T-helper 22 cell (primary cell): ENCODE results near the gene PCDHGA1.

Source experiments
- DNase-seq: peaks from one replicate; pipeline ENCODE4 v3.0.0-alpha.2; 2020; ENCODE audit warnings: low read depth

PCDHGA1 gene

DNA sequence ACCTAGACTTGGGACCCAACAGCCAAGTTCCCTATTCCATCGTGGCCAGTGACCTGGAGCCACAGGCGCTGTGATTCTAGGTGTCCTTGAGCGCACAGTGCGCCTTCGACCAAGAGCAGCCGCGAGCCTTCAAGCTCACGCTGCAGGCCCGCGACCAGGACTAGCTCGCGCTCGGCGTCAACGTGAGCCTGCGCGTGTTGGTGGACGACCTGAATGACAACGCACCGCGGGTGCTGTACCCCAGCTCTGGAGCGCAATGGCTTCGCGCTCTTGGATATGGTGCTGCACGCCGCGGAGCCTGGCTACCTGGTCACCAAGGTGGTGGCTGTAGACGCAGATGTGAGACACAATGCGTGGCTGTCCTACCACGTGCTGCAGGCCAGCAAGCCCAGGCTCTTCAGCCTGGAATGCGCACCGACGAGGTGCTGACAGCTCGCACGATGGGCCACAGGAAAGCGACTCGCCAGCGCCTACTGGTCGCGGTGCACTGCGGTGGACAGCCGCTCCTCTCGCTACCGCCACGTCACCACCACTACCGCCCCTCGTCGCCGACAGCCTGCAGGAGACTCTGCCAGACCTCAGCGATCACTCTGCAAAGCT, 111.4 kb downstream of the PCDHGA1 start:
- no peak for DNase-seq

DNA sequence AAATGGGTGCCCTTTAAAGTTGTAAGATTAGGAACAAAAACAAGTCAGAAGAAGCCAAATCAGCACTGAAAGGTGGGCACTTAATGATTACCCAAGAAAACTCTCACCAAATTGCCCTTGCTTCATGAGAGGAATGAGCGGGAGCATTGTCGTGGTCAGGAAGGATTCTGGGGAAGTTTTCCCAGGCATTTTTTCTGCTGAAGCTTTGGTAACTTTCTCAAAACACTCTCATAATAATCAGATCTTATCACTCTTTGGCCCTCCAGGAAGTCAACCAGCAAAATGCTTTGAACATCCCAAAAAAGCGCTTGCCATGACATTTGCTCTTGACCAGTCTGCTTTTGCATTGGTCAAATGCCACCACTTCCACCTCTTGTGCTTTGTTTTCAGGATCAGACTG, 135.0 kb downstream of the PCDHGA1 start:
- DNase-seq: no peak

GRCh38 chr5:141475625-141476131, 145.4 kb downstream of the PCDHGA1 start, which contains the start of gene PCDHGC3:
TSS of gene PCDHGC3 (plus strand) at chr5:141475966. CDS start at chr5:141476117, 151 bp downstream.
- DNase-seq: no peak

DNA sequence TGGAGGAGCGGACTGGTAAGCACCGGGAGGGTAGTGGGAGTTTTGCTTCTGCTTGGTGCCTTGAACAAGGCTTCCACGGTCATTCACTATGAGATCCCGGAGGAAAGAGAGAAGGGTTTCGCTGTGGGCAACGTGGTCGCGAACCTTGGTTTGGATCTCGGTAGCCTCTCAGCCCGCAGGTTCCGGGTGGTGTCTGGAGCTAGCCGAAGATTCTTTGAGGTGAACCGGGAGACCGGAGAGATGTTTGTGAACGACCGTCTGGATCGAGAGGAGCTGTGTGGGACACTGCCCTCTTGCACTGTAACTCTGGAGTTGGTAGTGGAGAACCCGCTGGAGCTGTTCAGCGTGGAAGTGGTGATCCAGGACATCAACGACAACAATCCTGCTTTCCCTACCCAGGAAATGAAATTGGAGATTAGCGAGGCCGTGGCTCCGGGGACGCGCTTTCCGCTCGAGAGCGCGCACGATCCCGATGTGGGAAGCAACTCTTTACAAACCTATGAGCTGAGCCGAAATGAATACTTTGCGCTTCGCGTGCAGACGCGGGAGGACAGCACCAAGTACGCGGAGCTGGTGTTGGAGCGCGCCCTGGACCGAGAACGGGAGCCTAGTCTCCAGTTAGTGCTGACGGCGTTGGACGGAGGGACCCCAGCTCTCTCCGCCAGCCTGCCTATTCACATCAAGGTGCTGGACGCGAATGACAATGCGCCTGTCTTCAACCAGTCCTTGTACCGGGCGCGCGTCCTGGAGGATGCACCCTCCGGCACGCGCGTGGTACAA, 146.0 kb downstream of the PCDHGA1 start:
- no peak for DNase-seq

GRCh38 chr5:141477044-141477575, 146.8 kb downstream of the PCDHGA1 start:
- no peak for DNase-seq

- no peak for DNase-seq
Observed at GRCh38 chr5:141477815-141478214, 147.5 kb downstream of the PCDHGA1 start.

GRCh38 chr5:141478321-141478945, 148.1 kb downstream of the PCDHGA1 start:
- DNase-seq: no peak

- DNase-seq: no peak
Observed at GRCh38 chr5:141479776-141480175, 149.5 kb downstream of the PCDHGA1 start.

GRCh38 chr5:141483902-141484301, 153.6 kb downstream of the PCDHGA1 start:
- DNase-seq: no peak

- DNase-seq: no peak
Observed at GRCh38 chr5:141484310-141484640, 154.0 kb downstream of the PCDHGA1 start.

DNA sequence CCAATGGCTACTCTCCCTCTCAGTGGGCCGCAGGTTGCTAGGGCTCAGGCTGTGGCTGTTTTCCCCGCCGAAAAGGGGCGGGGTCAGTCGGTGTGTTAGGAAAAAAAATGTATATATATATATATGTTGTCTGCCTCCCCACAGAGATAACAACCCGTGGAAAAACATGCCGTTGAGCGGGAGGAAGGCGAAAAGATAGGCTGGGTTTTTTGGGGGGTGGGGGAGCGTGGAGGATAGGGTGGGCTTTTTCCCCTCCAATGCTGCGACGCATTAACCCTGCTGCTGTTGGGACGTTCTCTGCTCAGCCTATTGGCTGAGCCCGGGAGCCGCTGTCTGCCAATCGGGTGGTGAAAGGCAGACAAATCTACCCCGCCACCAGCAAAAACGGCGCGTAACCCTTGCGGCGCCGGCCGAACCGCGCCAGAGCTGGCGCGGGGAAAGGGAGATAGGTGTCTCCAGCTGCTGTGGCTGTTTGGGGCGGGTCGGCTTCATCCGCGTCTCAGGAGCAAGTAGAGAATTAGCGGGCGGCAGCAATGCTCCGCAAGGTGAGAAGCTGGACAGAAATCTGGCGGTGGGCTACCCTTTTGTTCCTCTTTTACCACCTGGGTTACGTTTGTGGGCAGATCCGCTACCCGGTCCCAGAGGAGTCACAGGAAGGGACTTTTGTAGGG, 154.5 kb downstream of the PCDHGA1 start, which contains the start of gene PCDHGC4:
Gene PCDHGC4, plus strand, starts transcription at position 390 of the 671 bp plus-strand sequence. Its CDS starts 144 bp downstream, at position 534.
- no peak for DNase-seq

GRCh38 chr5:141485321-141486055, 155.2 kb downstream of the PCDHGA1 start:
- DNase-seq: no peak

DNA sequence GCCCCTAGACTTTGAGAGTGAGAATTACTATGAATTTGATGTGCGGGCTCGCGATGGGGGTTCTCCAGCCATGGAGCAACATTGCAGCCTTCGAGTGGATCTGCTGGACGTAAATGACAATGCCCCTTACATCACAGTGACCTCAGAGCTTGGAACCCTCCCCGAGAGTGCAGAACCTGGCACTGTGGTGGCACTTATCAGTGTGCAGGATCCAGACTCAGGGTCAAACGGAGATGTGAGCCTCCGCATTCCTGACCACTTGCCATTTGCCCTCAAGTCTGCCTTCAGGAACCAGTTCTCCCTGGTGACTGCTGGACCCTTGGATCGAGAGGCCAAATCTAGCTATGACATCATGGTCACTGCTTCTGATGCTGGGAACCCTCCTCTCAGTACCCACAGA, 155.8 kb downstream of the PCDHGA1 start:
- no peak for DNase-seq

DNA sequence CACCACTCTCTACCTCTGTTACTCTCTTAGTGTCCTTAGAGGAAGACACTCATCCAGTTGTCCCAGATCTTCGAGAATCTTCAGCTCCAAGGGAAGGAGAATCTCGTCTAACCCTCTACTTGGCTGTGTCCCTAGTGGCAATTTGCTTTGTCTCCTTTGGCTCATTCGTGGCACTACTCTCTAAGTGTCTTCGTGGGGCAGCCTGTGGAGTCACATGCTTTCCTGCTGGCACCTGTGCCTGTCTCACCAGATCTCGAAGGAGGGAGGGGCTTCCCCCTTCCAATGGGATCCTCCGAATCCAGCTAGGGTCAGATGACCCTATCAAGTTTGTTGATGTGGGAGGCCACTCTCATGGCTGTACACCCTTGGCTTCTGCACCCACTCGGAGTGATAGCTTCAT, 156.8 kb downstream of the PCDHGA1 start:
- no peak for DNase-seq

DNA sequence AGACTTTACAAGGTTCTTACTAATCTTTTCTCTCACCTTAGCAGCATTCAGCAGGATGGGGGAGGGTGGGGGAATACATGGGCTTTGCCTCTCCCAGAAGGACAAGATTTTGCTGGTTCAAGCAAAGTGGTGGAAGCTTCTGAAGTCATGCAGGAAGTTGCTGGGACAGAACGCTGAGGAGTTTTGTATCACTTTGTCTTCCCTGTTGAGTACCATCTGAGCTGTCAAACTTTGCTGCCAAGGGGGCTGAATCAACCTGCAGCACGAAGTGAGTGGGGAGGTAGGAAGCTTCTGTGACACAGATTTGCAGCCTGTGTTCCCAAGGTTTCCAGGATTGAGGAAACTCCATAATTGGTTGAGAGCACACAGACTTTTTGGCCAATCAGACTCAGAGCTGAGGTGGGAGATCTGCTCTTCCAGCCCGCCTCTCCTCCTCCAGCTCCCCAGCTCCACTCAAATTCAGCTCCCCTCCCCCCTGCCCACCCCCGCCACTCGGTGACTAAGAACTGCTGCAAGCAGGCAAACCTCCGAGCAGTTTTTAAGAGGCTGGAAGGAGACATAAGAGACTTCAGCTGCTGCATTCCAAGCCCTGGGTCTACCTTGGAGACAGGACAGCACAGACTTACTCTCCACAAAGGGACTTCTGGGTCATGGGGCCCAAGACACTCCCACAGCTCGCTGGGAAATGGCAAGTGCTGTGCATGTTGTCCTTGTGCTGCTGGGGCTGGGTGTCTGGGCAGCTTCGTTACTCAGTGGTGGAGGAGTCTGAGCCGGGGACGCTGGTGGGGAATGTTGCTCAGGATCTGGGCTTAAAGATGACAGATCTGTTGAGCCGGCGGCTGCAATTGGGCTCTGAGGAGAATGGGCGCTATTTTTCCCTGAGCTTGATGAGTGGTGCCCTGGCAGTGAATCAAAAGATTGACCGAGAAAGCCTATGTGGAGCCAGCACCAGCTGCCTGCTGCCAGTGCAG, 158.6 kb downstream of the PCDHGA1 start, which contains the start of gene PCDHGC5:
Gene PCDHGC5, plus strand, starts transcription at position 491 of the 971 bp plus-strand sequence. Its CDS starts 160 bp downstream, at position 651.
- DNase-seq: no peak

DNA sequence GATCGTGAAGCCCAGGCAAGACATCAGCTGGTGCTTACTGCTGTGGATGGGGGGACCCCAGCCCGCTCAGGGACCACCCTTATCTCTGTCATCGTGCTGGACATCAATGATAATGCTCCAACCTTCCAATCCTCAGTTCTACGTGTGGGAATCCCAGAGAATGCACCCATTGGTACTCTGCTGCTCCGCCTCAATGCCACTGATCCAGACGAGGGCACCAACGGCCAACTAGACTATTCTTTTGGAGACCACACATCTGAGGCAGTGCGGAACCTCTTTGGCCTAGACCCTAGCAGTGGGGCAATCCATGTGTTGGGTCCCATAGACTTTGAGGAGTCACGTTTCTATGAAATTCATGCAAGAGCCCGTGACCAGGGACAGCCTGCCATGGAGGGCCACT, 159.5 kb downstream of the PCDHGA1 start:
- DNase-seq: no peak

GRCh38 chr5:141490271-141490670, 160.0 kb downstream of the PCDHGA1 start:
- DNase-seq: no peak

GRCh38 chr5:141490771-141491170, 160.5 kb downstream of the PCDHGA1 start:
- DNase-seq: no peak

- DNase-seq: no peak
Observed at GRCh38 chr5:141491323-141492167, 161.2 kb downstream of the PCDHGA1 start.
